MCF 10A (cell line): ENCODE results near the gene DCHS2. TPM values are rescaled to one million over a fixed set of nuclear protein-coding genes. Genes with fewer than 3 reads are reported as not detected.

Source experiments
- BruUV-seq: library from RNA; stranded (reverse); fragments of 400-500 nt; replicated peaks from 2 replicates; lab custom pipeline; 2021; lab: Mats Ljungman, UMichigan
- CTCF ChIA-PET: fragments of 300-600 bp; sonication (Branson Sonifier 250); formaldehyde crosslinking; extraction: SDS; loops from one replicate; lab custom pipeline; 2021; ENCODE audit warnings: antibody characterized with exemption, inconsistent platforms; lab: Yijun Ruan, JAX
- POLR2A ChIA-PET: fragments of 300-600, 350-650 bp; sonication (Branson Sonifier 250); formaldehyde crosslinking; extraction: SDS; loops from one replicate; lab custom pipeline; 2020; ENCODE audit warnings: antibody characterized with exemption, inconsistent platforms; lab: Yijun Ruan, JAX
- DNase-seq: peaks from one replicate; pipeline ENCODE4 v3.0.0-alpha.2; 2018; ENCODE audit not compliant: unreplicated experiment
- H3K27ac Mint-ChIP-seq: one replicate; pipeline ENCODE4 v1.8.0; 2022; ENCODE audit warnings: mild to moderate bottlenecking, low read depth, mixed read lengths; ENCODE audit not compliant: unreplicated experiment
- H3K27me3 Mint-ChIP-seq: one replicate; pipeline ENCODE4 v1.8.0; 2022; ENCODE audit warnings: mixed read lengths; ENCODE audit not compliant: insufficient read depth, unreplicated experiment
- H3K36me3 Mint-ChIP-seq: one replicate; pipeline ENCODE4 v1.8.0; 2022; ENCODE audit warnings: mild to moderate bottlenecking, moderate library complexity, mixed read lengths; ENCODE audit not compliant: insufficient read depth, unreplicated experiment
- H3K4me1 Mint-ChIP-seq: one replicate; pipeline ENCODE4 v1.8.0; 2022; ENCODE audit warnings: mixed read lengths; ENCODE audit not compliant: insufficient read depth, unreplicated experiment
- H3K4me3 Mint-ChIP-seq: one replicate; pipeline ENCODE4 v1.8.0; 2022; ENCODE audit warnings: mild to moderate bottlenecking, moderate library complexity, mixed read lengths; ENCODE audit not compliant: unreplicated experiment
- H3K9me3 Mint-ChIP-seq: one replicate; pipeline ENCODE4 v1.8.0; 2022; ENCODE audit warnings: mixed read lengths; ENCODE audit not compliant: unreplicated experiment
- intact Hi-C: fragments of 100-400 bp; cut with micrococcal nuclease; formaldehyde crosslinking; loops from 2 replicates; pipeline ENCODE4 v1.14.1; 2022
- total RNA-seq: library from RNA; stranded (reverse); gene quantifications from 2 replicates; pipeline ENCODE4 v1.2.3, GENCODE V29; 2022
- TF ChIP-seq, protein P1 (sequence below): fragments of 200-600 bp; IDR thresholded peaks from one replicate; pipeline ENCODE4 v1.8.0; 2022; ENCODE audit warnings: antibody characterized with exemption, mild to moderate bottlenecking; ENCODE audit not compliant: unreplicated experiment

Gene DCHS2
- total RNA-seq, 1 experiment from 2014 or later = 0.02 TPM

DNA sequence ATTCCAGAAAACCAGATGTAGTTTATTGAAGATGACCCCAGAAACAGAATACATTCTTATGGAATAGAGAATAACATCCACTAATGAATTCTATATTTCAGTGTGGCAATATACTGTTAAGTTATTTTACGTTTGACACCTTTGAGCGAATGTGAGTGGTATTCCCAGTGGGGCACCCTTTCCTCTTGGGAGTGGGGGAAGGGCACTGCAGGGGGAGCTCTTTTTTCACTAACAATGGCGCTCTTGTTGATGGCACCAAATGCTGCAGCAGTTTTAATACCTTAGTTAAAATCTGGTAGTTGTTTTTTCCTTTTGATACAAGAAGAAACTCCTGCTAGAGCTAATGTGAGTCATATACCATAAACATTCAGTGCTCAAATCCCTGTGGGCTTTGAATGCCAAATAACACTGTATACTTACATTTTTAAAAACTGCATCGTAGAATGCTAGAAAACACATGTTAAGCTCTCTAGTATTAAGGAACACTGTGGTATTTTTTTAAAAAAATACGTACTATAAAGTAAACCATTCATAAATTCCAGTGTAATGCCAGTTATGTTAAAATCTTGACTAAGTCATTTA, 178.5 kb downstream of the DCHS2 start:
- POLR2A ChIA-PET = no interaction called here
- TF ChIP-seq, protein P1, sequence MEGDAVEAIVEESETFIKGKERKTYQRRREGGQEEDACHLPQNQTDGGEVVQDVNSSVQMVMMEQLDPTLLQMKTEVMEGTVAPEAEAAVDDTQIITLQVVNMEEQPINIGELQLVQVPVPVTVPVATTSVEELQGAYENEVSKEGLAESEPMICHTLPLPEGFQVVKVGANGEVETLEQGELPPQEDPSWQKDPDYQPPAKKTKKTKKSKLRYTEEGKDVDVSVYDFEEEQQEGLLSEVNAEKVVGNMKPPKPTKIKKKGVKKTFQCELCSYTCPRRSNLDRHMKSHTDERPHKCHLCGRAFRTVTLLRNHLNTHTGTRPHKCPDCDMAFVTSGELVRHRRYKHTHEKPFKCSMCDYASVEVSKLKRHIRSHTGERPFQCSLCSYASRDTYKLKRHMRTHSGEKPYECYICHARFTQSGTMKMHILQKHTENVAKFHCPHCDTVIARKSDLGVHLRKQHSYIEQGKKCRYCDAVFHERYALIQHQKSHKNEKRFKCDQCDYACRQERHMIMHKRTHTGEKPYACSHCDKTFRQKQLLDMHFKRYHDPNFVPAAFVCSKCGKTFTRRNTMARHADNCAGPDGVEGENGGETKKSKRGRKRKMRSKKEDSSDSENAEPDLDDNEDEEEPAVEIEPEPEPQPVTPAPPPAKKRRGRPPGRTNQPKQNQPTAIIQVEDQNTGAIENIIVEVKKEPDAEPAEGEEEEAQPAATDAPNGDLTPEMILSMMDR = no peak
- no peak for DNase-seq
- Mint-ChIP-seq H3K4me1 (no peaks in the 10 kb centered on the region), H3K4me3 (no peak overlapping the region), H3K9me3 (peaks cover 16% of the 10 kb centered on the region), H3K36me3 (peaks cover 5% of the 10 kb centered on the region), H3K27ac (no peak overlapping the region), H3K27me3 (no peaks in the 10 kb centered on the region)
- intact Hi-C loops = loop anchor here (10.0 kb wide), 2 partner anchors 238 to 678 kb away; no protein-coding TSS in a partner anchor
- CTCF ChIA-PET = interaction anchor here (2.0 kb wide), 1 partner anchor 527 kb away, joined by 10 read pairs; no protein-coding TSS in a partner anchor
- no TSS peak for BruUV-seq

DNA sequence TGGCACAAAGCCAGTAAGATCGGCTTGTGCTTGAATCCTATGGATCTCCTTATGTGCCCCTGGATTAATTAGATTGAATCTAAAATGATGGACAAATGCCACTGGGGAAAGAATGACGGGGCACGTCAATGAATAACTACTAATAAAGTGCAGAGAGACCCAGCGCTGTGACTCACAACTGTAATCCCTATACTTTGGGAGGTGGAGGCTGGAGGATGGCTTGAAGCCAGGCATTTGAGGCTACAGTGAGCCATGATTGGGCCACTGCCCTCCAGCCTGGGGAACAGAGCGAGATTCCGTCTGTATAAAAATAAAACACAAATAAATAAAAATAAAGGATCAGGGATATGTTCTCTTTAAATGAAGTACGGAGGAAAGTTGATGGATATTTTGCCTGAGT, 179.4 kb downstream of the DCHS2 start:
- H3K27me3 Mint-ChIP-seq = no peaks in the 10 kb centered on the region
- intact Hi-C loops = loop anchor here (10.0 kb wide), 2 partner anchors 237 to 677 kb away; no protein-coding TSS in a partner anchor
- peaks cover 5% of the 10 kb centered on the region for H3K36me3 Mint-ChIP-seq
- H3K4me3 Mint-ChIP-seq = no peak overlapping the region
- H3K9me3 Mint-ChIP-seq = peaks cover 23% of the 10 kb centered on the region
- POLR2A ChIA-PET = no interaction called here
- TF ChIP-seq, protein P1 = no peak
- no peak for DNase-seq
- H3K4me1 Mint-ChIP-seq = no peaks in the 10 kb centered on the region
- H3K27ac Mint-ChIP-seq = no peak overlapping the region
- BruUV-seq = no TSS peak
- CTCF ChIA-PET = no interaction called here

DNA sequence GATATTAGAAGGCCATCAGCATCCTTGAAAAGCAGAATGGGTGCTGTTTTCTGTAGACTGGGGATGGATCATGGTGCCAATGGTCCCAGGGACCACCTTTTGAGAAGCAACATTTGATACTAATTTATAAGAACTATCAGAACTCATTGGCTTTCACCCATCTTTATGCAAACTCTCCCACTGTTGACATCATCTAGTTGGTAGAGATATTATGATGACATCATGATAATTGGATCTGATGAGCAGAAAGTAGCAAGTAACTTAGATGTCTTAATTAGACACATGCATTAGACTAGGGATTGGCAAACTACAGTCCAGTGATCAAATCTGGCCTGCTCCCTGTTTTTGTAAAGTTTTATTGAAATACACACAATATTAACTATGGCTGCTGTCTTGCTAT, 181.0 kb downstream of the DCHS2 start:
- Mint-ChIP-seq H3K27me3 (no peaks in the 10 kb centered on the region), H3K36me3 (peaks cover 5% of the 10 kb centered on the region), H3K9me3 (peaks cover 23% of the 10 kb centered on the region), H3K4me3 (no peak overlapping the region), H3K4me1 (no peaks in the 10 kb centered on the region), H3K27ac (no peak overlapping the region)
- POLR2A ChIA-PET = interaction anchor here (0.7 to 1.5 kb wide), 2 partner anchors 15 to 525 kb away, joined by 3 read pairs; no protein-coding TSS in a partner anchor
- intact Hi-C loops = loop anchor here (10.0 kb wide), 2 partner anchors 236 to 676 kb away; no protein-coding TSS in a partner anchor
- DNase-seq = no peak
- TF ChIP-seq, protein P1 = no peak
- BruUV-seq = no TSS peak
- CTCF ChIA-PET = interaction anchor here (0.6 kb wide), 1 partner anchor 556 kb away, joined by 4 read pairs; no protein-coding TSS in a partner anchor

DNA sequence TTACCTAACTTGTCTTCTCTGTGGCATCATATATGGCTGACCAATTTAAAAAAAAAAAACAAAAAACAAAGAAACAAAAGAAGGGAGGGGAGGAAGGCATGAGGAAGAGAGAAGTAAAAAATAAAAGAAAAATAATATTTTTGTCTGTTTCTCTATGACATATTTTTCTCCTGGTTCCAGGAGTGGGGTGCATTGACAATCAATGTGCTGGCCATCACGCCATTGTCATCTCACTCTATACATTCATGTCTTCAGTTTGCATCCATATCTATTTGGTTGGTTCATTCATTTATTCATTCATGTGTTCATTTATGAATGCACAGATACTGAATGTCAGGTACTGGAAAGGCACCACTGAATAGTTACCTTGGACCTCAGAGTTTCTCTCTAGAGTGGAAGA, 183.4 kb downstream of the DCHS2 start:
- DNase-seq = no peak
- Mint-ChIP-seq H3K27ac (no peak overlapping the region), H3K4me3 (no peak overlapping the region), H3K4me1 (no peaks in the 10 kb centered on the region), H3K9me3 (peaks cover 23% of the 10 kb centered on the region), H3K27me3 (no peaks in the 10 kb centered on the region), H3K36me3 (peaks cover 5% of the 10 kb centered on the region)
- TF ChIP-seq, protein P1 = no peak
- intact Hi-C loops = no loop called here
- POLR2A ChIA-PET = no interaction called here
- CTCF ChIA-PET = no interaction called here
- BruUV-seq = no TSS peak
